ENCODE measurements around the gene GMEB2.
A peak's percentile ranks its signal among the peaks of the same experiment; 100 is the strongest.

The GMEB2 gene

GRCh38 chr20:63576311-63576710 lies 50.6 kb downstream of the GMEB2 start:
- Histone ChIP-seq H3K4me3 (ENCODE audit: low read depth, low read length) (no peak overlapping the region), H2AK5ac (ENCODE audit: low read length) (no peak overlapping the region), H3K27me3 (ENCODE audit: insufficient read depth, low read length) (no peaks in the 10 kb centered on the region), H3K4ac (ENCODE audit: low read depth, low read length) (no peak overlapping the region), H3K79me1 (ENCODE audit: low read length) (peaks cover 8% of the 10 kb centered on the region), H3K9ac (ENCODE audit: low read length) (no peak overlapping the region), H3K79me2 (ENCODE audit: control insufficient read depth, insufficient read depth, low read length, poor library complexity) (peaks cover 3% of the 10 kb centered on the region), H3K18ac (ENCODE audit: low read length) (no peak overlapping the region), H2BK5ac (ENCODE audit: low read depth, low read length, poor library complexity) (no peak overlapping the region), H3K36me3 (ENCODE audit: control insufficient read depth in 1 of 2, insufficient read depth in 2 of 2, low read length in 2 of 2) (no peaks in the 10 kb centered on the region), H4K12ac (ENCODE audit: low read depth, low read length) (no peak overlapping the region), H2BK12ac (ENCODE audit: low read length) (no peak overlapping the region), H2AFZ (ENCODE audit: insufficient read depth, low read length, poor library complexity) (no peak overlapping the region), H3K23ac (ENCODE audit: low read length) (no peak overlapping the region), H3K4me1 (ENCODE audit: control insufficient read depth in 1 of 2, insufficient read depth in 2 of 2, low read length in 2 of 2) (peaks cover 3 to 12% of the 10 kb centered on the region in 2 experiments), H3K27ac (ENCODE audit: low read depth, low read length) (no peak overlapping the region), H2BK120ac (ENCODE audit: insufficient read depth, low read length, poor library complexity) (no peak overlapping the region), H3K14ac (ENCODE audit: low read length) (no peak overlapping the region), H3K4me2 (ENCODE audit: low read length) (no peak overlapping the region), H4K91ac (ENCODE audit: low read depth, low read length) (no peak overlapping the region), H3K9me3 (ENCODE audit: insufficient read depth, low read depth, low read length) (no peaks in the 10 kb centered on the region), H4K8ac (ENCODE audit: low read depth, low read length) (no peak overlapping the region)
- WGBS (ENCODE audit: extremely low coverage, insufficient coverage, insufficient read length) = no CpG with 5 or more reads among the region's 7 CpGs
- peak in 1 of 2 donors; percentile 12 for DNase-seq

- no peaks in the 10 kb centered on the region for H3K9me3 ChIP-seq (ENCODE audit: insufficient read depth, low read depth, low read length)
- DNase-seq = peak in 1 of 2 donors; percentile 6
- WGBS (ENCODE audit: extremely low coverage, insufficient coverage, insufficient read length) = no CpG with 5 or more reads among the region's 28 CpGs
- H3K4me3 ChIP-seq (ENCODE audit: low read depth, low read length) = no peak overlapping the region
- no peak overlapping the region for H2AK5ac ChIP-seq (ENCODE audit: low read length)
- H2BK5ac ChIP-seq (ENCODE audit: low read depth, low read length, poor library complexity) = no peak overlapping the region
- no peak overlapping the region for H3K14ac ChIP-seq (ENCODE audit: low read length)
- H2BK12ac ChIP-seq (ENCODE audit: low read length) = peak overlapping the region; percentile 27
- no peak overlapping the region for H3K27ac ChIP-seq (ENCODE audit: low read depth, low read length)
- no peak overlapping the region for H2BK120ac ChIP-seq (ENCODE audit: insufficient read depth, low read length, poor library complexity)
- H3K4me1 ChIP-seq (ENCODE audit: control insufficient read depth in 1 of 2, insufficient read depth in 2 of 2, low read length in 2 of 2) = peaks cover 3 to 12% of the 10 kb centered on the region in 2 experiments
- H3K4ac ChIP-seq (ENCODE audit: low read depth, low read length) = no peak overlapping the region
- H3K9ac ChIP-seq (ENCODE audit: low read length) = no peak overlapping the region
- peak overlapping the region; percentile 73 for H4K12ac ChIP-seq (ENCODE audit: low read depth, low read length)
- H3K4me2 ChIP-seq (ENCODE audit: low read length) = no peak overlapping the region
- peaks cover 3% of the 10 kb centered on the region for H3K79me2 ChIP-seq (ENCODE audit: control insufficient read depth, insufficient read depth, low read length, poor library complexity)
- H3K79me1 ChIP-seq (ENCODE audit: low read length) = peaks cover 8% of the 10 kb centered on the region
- peaks cover 0 to 1% of the 10 kb centered on the region in 2 experiments for H3K36me3 ChIP-seq (ENCODE audit: control insufficient read depth in 1 of 2, insufficient read depth in 2 of 2, low read length in 2 of 2)
- H3K23ac ChIP-seq (ENCODE audit: low read length) = no peak overlapping the region
- no peak overlapping the region for H2AFZ ChIP-seq (ENCODE audit: insufficient read depth, low read length, poor library complexity)
- no peaks in the 10 kb centered on the region for H3K27me3 ChIP-seq (ENCODE audit: insufficient read depth, low read length)
- peak overlapping the region; percentile 87 for H4K91ac ChIP-seq (ENCODE audit: low read depth, low read length)
- H4K8ac ChIP-seq (ENCODE audit: low read depth, low read length) = peak overlapping the region; percentile 94
- no peak overlapping the region for H3K18ac ChIP-seq (ENCODE audit: low read length)
Measured at GRCh38 chr20:63574829-63575743, 51.8 kb downstream of the GMEB2 start.

- Histone ChIP-seq H3K4ac (ENCODE audit: low read depth, low read length) (peak within 1 kb of the TSS; percentile 56), H2AK5ac (ENCODE audit: low read length) (peak within 1 kb of the TSS; percentile 67), H4K12ac (ENCODE audit: low read depth, low read length) (peak within 1 kb of the TSS; percentile 73), H3K9ac (ENCODE audit: low read length) (peak within 1 kb of the TSS; percentile 84), H3K4me1 (ENCODE audit: control insufficient read depth in 1 of 2, insufficient read depth in 2 of 2, low read length in 2 of 2) (peaks cover 3 to 12% of the 10 kb centered on the region in 2 experiments), H2BK5ac (ENCODE audit: low read depth, low read length, poor library complexity) (peak within 1 kb of the TSS; percentile 49), H3K27ac (ENCODE audit: low read depth, low read length) (no peak within 1 kb of the TSS), H3K36me3 (ENCODE audit: control insufficient read depth in 1 of 2, insufficient read depth in 2 of 2, low read length in 2 of 2) (peaks cover 0 to 1% of the 10 kb centered on the region in 2 experiments), H3K18ac (ENCODE audit: low read length) (peak within 1 kb of the TSS; percentile 55), H2BK120ac (ENCODE audit: insufficient read depth, low read length, poor library complexity) (peak within 1 kb of the TSS; percentile 67), H3K4me3 (ENCODE audit: low read depth, low read length) (peak within 1 kb of the TSS; percentile 67), H3K79me2 (ENCODE audit: control insufficient read depth, insufficient read depth, low read length, poor library complexity) (peaks cover 3% of the 10 kb centered on the region), H2BK12ac (ENCODE audit: low read length) (peak within 1 kb of the TSS; percentile 64), H3K23ac (ENCODE audit: low read length) (no peak within 1 kb of the TSS), H3K14ac (ENCODE audit: low read length) (peak within 1 kb of the TSS; percentile 83), H3K27me3 (ENCODE audit: insufficient read depth, low read length) (no peaks in the 10 kb centered on the region), H4K91ac (ENCODE audit: low read depth, low read length) (peak within 1 kb of the TSS; percentile 87), H3K79me1 (ENCODE audit: low read length) (peaks cover 8% of the 10 kb centered on the region), H4K8ac (ENCODE audit: low read depth, low read length) (peak within 1 kb of the TSS; percentile 94), H3K9me3 (ENCODE audit: insufficient read depth, low read depth, low read length) (no peaks in the 10 kb centered on the region), H3K4me2 (ENCODE audit: low read length) (peak within 1 kb of the TSS; percentile 99), H2AFZ (ENCODE audit: insufficient read depth, low read length, poor library complexity) (peak within 1 kb of the TSS; percentile 96)
- no CpG with 5 or more reads among the region's 40 CpGs for WGBS (ENCODE audit: extremely low coverage, insufficient coverage, insufficient read length)
- DNase-seq = peak; percentile 32 to 69
Measured at GRCh38 chr20:63574156-63574828, 52.6 kb downstream of the GMEB2 start, which contains the start of gene HELZ2. Gene HELZ2 (minus strand): TSS chr20:63574239. CDS start chr20:63572385, 1,854 bp downstream.

GRCh38 chr20:63573647-63574131 lies 53.2 kb downstream of the GMEB2 start:
- H3K23ac ChIP-seq (ENCODE audit: low read length) = no peak overlapping the region

More at GRCh38 chr20:63573647-63574131, 53.2 kb downstream of the GMEB2 start:
- H3K4me3 ChIP-seq (ENCODE audit: low read depth, low read length) = peak overlapping the region; percentile 67
- no peaks in the 10 kb centered on the region for H3K27me3 ChIP-seq (ENCODE audit: insufficient read depth, low read length)
- WGBS (ENCODE audit: extremely low coverage, insufficient coverage, insufficient read length) = no CpG with 5 or more reads among the region's 24 CpGs
- H3K4ac ChIP-seq (ENCODE audit: low read depth, low read length) = peak overlapping the region; percentile 56
- peak overlapping the region; percentile 99 for H3K4me2 ChIP-seq (ENCODE audit: low read length)
- H2AK5ac ChIP-seq (ENCODE audit: low read length) = peak overlapping the region; percentile 44
- H4K91ac ChIP-seq (ENCODE audit: low read depth, low read length) = peak overlapping the region; percentile 81
- no peak overlapping the region for H4K8ac ChIP-seq (ENCODE audit: low read depth, low read length)
- H3K79me1 ChIP-seq (ENCODE audit: low read length) = peaks cover 8% of the 10 kb centered on the region
- no peak overlapping the region for H2BK12ac ChIP-seq (ENCODE audit: low read length)
- H3K27ac ChIP-seq (ENCODE audit: low read depth, low read length) = no peak overlapping the region
- H2AFZ ChIP-seq (ENCODE audit: insufficient read depth, low read length, poor library complexity) = peak overlapping the region; percentile 84
- peak overlapping the region; percentile 43 for H3K18ac ChIP-seq (ENCODE audit: low read length)
- H2BK5ac ChIP-seq (ENCODE audit: low read depth, low read length, poor library complexity) = no peak overlapping the region
- peak overlapping the region; percentile 71 for H4K12ac ChIP-seq (ENCODE audit: low read depth, low read length)
- H3K9me3 ChIP-seq (ENCODE audit: insufficient read depth, low read depth, low read length) = no peaks in the 10 kb centered on the region
- peak in 1 of 2 donors; percentile 14 for DNase-seq
- peak overlapping the region; percentile 84 for H3K9ac ChIP-seq (ENCODE audit: low read length)
- H3K14ac ChIP-seq (ENCODE audit: low read length) = peak overlapping the region; percentile 83
- peaks cover 3% of the 10 kb centered on the region for H3K79me2 ChIP-seq (ENCODE audit: control insufficient read depth, insufficient read depth, low read length, poor library complexity)
- H2BK120ac ChIP-seq (ENCODE audit: insufficient read depth, low read length, poor library complexity) = no peak overlapping the region
- peaks cover 0 to 4% of the 10 kb centered on the region in 2 experiments for H3K36me3 ChIP-seq (ENCODE audit: control insufficient read depth in 1 of 2, insufficient read depth in 2 of 2, low read length in 2 of 2)
- H3K4me1 ChIP-seq (ENCODE audit: control insufficient read depth in 1 of 2, insufficient read depth in 2 of 2, low read length in 2 of 2) = peaks cover 3 to 12% of the 10 kb centered on the region in 2 experiments
